Hematopoietic multipotent progenitor cell treated with erythropoietin and hydrocortisone succinate and interleukin-3 and kit ligand, for 17 days (in vitro differentiated cells): Measurements from ENCODE around the gene VAV2.

Experiments
- DNase-seq: peaks from one replicate; pipeline ENCODE4 v3.0.0-alpha.2; 2015; ENCODE audit warnings: low spot score

VAV2 gene

DNA sequence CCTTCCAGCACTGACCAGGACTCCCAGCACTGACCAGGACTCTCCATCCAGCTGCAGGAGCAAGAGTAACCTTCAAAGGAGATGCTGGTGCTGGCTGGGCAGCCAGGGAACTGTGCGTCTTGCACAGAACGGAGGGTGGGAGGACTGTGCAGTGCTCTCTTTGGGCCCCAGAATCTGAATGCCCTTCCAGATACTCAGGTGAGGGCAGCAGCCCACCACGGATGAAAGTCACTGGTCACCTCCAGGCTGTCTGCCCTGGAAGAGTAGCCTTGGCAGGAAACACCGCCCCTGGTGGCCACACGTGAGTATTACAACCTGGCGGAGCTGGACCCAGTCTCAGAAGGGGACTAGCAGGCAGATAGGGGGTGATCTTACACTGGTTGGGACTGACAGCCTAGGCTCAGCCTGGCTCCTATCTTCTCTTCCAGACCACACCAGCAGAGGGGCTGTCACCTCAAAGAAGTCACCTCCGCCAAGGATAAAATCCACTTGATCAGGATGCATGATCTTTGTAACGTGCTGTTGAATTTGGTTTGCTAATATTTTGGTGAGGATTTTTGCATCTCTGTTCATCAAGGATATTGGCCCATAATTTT, 249.2 kb downstream of the VAV2 start:
- DNase-seq = peak; percentile 66

DNA sequence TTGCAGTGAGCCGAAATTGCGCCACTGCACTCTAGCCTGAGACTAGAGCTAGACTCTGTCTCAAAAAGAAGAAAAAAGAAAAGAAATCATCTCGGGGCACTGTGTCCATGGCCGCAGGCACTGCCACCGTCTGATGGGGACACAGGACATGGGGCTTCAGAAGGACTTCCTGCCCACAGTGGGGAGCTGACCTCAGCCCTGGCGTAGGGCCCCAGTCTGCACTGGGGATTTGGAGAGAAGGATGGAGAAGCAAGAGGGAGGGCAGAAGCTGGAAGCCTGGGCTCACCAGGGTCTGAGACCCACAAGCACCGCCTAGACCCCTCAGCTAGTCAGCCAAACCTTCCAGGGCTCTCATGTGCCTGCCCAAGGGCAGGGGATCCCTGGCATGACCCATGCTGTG, 249.9 kb downstream of the VAV2 start:
- no peak for DNase-seq

DNA sequence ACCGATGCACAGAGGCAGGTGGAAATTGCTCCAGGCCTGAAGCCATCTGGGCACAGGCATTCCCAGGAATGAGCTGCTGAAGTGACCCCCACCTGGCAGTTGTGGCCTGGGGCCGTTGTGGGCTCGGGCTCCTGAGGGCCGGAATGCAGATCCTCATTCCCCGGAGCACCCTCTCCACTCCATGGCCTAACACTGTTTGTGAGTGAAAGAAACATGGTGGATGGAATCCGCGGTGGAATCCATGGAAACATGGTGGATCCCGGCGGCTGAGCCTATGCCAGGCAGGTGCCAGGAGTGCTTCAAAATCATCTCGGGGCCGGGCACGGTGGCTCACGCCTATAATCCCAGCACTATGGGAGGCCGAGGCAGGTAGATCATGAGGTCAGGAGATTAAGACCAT, 250.4 kb downstream of the VAV2 start:
- no peak for DNase-seq

DNA sequence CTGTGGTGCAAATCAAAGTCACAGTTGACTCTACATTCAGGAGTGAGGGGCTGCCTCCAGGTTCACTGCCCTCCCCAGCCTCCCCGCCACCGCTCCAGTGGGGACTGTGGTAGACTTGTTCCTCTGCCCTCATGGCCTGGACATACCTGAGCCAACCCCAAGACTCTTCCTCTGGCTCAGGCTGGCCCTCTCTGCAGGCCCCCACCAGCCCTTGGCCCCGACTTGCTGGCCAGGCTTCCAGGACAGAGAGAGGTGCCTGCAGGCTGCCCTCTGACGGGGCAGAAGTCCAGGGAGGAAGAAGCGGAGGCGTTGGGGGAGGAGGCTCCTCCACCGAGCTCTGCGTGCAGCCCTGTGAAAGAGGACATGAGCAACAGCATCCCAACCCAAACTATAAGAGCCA, 251.2 kb downstream of the VAV2 start:
- DNase-seq = no peak

DNA sequence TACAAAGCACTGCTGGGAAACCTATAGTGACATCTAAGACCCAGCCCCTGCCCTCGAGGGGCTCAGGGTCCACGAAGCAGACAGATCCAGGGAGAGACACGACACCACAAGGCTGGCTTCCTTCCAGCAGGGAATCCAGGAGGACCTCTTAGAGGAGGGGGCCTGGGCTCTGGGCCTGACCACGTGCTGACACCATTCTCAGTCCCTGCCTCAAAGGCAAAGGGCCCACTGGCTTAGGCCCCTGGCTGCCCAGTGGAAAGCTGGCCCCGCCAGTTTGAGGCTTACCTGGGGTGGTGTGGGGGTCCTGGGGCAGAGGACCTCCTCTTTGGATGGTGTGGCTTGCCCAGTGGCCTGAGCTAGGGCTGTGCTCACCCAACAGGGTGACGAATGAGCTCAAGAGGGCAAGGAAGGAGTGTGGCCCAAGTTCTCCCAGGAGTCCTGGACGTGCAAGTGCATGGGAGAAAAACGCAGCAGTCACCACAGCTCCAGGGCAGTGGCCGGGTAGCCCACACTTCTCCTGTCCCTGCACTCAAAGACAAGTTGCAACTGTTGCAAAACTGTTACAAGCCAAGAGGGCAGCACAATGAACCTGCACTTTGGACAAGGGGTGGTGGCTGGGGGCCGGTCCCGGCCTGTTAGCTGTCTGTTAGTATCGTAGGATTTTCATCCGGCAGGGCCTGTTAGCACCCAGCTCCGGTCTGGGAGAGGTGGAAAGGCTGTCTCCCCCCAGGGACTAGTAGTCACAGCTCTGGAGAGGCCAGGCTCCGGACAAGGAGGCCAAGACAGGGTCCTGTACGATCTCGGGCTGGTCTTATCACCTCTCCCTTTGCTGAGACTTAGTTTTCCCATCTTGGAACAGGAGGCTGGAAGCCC, 252.5 kb downstream of the VAV2 start:
- DNase-seq = no peak

DNA sequence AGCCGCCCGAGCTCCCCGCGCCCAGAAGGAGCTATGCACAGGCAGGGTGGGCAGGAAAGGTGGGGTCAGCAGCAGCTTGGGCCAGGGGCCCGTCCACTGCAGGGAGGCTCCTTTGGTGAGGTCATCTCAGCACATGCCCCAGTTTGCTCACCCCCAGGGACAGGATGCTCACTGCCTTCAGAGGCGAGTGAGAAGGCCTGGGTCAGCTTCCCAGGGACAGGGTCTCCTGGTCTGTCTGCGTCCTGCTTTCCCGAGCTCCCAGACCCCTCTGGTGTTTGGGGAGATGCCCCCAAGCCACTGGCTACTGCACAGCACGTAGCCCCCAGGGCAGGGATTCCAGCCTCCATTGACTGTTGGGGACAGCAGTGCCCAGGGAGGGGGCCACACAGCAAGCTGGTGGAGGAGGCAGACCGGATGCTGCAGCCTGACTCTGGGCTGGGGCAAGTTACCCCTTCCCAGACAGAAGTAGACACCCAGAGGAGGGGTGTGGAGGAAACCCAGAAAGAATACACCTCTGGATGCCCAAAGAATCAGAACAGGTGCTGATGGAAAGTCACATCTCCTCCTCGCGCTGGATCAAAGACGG, 253.4 kb downstream of the VAV2 start:
- no peak for DNase-seq

DNA sequence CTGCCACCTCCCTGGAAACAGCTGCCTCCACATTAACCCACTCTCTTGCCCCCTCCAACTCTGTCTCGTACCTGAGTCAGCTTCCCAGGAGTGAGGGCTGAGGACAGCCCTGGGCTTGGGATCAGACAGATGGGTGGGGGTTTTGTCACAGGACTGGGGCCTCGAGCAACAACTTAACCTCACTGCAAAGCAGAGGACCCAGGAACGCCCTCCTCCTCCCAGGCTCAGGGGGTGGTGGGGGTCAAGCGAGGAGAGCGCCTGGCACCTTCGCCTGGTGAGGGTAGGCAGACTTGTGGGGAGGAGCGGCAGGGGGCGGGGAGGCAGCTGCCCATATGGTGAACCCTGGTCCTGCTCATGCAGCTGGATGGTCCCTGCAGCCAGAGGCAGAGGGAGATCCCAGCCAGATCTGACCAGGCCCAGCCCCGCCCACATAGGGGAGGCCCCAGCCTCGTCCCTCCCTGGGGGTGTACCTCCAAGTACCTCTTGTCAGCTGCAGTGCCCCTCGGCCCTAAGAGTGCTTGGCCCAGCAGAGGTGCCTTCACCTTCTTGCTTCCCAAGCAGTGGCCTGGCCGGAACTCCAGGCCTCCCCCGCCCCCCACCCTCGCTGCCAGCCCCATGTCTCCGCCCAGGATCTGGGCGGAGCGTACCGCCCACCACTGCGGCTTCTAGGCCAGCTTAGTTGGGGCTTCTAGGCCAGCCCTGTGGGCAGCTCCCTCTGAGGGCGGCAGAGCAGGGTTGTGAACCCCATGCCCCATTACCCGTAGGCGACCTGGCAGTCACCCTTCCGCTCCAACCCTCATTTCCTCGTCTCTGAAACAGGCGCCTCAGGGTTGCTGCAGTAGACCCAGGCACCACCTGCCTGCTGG, 254.1 kb downstream of the VAV2 start, which contains the start of gene SARDH:
TSS of gene SARDH (minus strand) at position 579 of the 866 bp plus-strand sequence. CDS start 4,179 bp downstream, outside the sequence.
- no peak for DNase-seq

DNA sequence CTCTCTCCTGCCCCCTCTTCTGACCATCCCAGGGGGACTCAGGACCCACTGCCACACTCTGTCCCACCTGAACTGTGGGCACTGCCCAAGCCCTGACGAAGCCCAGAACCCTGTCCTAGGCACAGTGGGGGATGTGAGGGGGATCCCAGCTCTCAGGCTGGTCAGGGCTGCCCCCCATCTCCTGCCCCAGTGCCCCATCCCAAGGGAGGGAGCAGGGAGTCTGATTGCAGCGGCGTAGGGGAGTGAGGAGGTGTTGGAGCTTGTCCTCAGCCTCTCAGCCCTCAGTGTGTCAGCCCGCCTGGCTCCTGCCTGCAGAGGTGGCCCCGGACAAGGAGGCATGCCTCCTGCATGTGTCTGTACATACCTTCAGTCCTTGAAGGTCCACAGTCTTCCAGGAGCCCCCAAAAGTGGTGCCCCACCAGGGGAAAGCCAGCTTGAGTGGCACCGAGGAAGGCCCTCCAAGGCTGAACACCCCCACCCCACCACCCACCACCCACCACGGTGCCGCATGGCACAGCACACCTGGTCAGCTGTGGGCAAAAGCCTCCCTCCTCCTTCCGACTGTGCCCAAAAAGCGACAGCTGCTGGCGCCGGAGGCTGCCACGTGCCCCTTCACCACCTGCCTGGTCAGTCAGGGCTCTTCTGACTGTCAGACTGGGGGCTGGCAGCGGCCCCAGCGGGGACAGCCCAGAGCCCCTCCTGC, 254.9 kb downstream of the VAV2 start:
- no peak for DNase-seq

DNA sequence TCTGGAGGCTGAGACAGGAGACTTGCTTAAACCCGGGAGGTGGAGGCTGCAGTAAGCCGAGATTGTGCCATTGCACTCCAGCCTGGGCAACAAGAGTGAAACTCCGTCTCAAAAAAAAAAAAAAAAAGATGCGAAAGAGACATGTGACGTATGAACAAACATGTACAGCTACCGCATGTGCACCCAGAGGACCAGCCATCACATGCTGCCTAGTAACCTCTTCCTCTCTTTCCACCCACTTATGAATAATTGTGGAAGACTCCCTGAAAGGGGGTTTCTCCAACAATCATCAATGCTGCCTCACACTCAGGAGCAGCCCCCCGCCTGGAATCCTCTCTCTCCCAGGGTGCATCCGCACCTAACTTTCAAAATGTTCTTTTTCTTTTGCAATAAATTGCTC, 256.2 kb downstream of the VAV2 start:
- DNase-seq = no peak

DNA sequence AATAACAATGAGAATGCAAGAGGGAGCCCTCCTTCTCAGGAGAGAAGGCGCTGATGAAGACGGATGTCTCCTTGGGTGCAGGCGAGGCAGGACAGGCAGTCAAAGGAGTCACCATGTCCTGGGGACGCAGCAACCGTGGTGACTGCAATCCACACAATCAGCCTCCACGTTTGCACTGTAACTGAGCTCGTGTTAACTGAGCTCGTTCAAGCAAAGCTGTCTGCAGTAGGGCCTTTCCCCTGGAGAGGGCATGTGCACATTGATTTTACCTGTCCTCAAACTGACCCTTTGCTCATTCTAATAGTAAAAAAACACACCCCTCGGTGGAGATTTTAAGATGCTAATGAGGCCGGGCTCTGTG, 256.7 kb downstream of the VAV2 start:
- no peak for DNase-seq

DNA sequence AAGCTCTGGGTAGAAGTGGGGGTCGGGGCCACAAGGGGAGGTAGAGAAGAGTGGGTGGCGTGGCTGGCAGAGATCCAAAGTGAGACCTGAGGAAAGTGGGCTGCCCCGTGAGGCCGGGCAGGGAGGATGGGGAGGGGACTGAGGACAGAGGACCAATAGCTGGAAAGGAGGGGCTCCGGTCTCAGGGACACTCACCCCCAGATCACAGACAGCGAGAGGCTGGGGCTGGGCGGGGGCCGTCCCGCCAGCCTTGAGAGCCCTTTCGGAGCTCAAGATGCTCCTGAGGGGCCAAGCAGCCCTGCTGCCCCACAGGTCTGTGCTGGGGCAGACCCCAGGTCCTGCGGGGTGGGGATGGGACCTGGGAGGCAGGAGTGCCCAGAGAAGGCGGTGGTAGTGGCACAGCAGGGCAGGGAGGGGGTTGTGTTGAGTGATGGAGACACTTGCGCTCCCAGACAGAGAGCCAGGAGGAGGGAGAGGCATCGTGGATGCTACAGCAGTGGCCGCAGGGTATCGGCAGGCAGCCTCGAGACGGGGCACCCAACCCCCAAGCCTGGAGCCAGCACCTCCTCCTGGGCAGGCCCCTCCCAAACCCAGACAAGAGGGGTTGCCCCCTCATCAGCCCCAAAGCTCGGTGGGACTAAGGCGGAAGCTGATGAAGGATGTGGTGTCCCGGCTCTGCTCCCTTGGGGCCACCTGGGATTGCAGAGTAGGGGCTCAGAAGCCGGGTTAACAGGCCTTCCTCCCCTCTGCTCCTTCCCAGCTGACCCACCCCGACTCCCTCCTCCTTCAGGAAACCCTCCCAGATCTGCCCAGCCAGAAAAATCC, 257.3 kb downstream of the VAV2 start:
- no peak for DNase-seq

DNA sequence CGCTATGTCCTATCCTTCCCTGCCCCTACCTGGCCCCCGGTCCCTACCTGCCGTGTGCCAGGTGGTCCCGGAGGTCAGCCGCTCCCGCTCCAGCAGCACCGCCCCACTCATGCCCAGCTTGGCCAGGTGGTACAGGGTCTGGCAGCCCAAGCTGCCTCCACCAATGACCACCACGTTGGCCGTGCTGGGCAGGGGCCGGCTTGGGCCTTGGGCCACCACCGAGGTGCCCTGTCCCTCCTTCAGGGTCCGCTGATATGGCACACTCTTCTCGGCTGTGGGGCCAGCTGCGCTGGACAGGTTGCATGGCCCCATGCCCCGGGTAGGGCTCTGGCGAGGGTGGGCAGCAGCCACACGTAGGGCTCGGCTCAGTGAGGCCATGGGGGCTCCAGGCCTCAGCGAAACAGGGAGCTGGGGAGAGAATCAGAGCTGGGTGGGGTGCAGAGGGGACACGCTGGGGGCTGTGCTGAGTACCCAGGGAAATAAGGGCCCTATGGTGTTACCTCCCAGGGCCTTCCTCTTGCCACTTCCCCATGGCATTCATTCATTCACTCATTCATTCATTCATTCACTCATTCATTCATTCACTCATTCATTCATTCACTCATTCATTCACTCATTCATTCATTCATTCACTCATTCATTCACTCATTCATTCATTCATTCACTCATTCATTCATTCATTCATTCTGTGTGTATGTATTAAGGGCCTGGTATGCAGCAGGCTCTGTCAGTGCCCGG, 258.2 kb downstream of the VAV2 start:
- no peak for DNase-seq

DNA sequence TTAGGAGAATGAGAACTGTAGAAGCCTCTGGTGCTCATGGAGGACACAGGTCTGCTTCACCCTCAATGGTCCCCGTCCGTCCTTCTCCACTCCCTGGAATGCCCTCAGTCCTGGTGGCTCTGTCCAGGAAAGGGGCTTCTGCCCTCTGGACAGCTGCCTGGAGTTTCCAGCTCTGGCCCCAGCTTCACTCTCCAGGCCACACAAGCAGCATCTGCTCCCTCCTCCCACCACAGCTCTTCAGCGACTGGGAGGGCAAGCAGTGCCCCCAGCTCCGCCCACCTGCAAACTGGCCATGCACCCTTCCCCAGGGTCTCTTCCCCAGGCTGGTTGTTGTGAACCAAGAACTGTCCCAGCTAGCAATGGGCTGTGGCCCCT, 258.7 kb downstream of the VAV2 start:
- no peak for DNase-seq

DNA sequence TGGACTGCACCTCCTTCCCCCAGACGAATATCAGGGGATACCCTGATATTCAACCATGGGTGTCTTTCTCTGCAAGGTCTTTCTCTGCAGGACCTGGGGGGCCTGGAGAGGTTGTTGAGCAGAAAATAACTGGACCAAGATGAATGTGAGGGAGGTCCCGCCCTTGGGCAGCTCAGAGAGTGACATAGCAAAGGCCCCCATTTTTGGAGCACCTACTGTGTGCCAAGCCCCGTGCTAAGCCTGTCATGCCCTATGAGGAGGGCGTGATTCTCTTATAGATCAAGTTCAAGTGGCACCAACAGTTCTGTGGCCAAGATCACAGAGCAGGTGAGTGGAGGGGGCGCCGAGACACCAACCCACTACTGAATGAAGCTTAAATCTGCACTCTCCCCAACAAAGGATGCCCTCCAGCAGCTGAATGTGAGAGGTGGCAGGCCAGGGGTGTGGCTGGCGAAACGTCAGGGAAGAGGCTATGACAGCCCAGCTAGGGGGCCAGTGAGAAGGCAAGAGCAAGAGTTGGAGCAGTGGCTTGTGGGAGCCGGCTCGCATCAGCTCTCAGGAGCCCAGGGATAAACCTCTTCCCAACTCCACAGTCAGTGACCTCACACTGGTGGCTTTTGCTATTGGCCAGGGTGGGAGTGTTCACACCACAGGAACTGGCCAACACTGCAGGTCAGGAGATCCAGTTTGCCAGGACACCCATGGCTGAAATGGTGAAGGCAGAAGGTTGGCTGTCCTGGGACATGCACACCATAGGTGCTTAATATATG, 259.3 kb downstream of the VAV2 start:
- no peak for DNase-seq

DNA sequence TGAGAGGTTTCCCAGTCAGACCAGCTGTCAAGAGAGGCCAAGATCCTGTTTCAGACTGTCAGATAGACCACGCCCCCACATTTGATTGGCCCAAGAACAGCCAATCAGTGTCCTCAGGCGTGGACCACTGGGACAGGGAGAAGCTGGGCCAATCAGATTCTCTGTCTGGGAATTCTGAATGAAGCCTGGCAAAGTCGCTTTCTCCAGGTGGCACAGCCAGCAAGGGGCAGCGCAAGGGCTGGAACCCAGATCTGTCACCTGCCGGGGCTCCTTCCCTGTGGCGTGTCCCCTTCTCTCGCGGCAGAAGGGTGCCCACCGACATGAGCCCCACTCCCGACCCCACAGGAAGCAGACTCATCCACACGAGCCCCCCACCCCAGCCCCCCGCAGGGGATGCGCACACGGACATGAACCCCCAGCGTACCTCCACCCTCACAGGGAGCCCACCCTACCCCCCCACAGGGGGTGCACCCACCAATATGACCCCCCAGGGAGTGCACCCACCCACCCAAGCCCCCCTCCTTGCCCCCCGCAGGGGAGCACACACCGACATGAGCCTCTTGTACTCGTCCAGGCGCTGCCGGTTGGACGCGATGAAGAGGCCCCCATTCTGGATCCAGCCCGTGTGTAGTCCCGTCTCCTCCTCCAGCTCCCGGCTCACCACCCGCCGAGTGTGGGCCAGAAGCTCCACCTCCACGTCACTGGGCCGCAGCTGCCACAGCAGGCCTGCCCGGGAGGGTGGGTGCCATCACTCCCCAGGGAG, 260.1 kb downstream of the VAV2 start:
- no peak for DNase-seq

DNA sequence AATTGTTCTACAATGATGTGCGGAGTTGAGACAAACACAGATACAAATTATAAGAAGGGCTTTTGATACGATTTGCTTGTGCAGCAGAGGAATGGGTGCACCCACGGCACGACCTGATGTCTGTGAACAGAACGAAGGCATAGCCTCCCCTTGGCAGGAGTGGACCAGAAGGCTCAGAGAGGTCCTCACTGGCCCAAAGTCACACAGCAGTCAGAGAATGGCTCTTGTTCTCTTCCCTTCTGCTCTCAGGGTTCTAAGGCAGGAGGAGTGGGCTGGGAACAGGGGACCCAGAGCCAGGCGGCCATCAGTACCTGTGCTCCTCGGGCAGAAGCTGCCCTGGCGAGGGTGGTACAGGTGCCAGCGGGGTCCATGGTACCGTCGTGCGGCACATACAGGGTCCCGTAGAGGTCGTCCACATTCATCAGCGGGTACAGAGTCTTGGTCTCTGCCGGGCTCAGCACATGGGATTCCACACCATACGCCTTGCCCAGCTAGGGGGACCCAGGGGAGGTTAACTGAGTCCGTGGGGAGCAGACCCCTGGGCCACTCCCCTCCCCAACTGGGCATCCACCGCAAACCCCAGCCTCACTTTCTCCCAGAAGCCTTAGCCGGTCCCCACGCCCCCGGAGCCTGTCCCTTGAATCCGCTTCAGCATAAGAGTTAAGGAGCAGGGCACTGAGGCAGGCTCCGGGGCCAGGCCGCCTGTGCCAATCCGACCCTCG, 261.0 kb downstream of the VAV2 start:
- no peak for DNase-seq

DNA sequence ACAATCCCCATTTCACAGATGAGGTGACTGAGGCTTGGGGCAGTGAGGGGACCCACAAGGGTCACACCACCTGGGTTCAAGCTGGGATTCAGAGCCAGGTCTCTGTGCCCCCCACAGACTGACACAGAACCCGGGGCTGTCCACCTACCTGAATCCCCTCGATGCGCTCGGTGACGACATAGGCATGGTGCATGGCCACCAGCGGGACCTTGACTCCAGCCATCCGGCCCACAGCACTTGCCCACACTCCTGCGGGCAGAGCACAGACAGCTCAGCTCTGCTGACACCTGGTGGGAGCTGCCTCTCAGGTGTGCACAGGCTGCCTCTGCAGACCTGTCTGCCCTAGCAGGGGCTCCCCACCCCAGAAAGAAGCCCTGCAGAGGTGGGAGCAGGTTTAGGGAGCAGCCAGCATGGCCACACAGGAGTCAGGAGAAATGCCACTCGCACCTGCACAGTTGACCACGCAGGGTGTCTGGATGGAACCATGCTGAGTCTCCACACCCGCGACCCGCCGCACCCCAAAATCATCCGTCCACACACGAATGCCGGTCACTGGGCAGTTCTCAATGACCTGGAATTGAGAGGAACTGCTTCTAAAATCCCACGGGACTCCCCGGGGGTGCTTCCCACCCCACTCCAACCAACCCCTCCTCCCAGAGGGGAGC, 262.4 kb downstream of the VAV2 start:
- no peak for DNase-seq
